HepG2 (cell line): ENCODE data around the gene ZNF292. TPM values are rescaled to one million over a fixed set of nuclear protein-coding genes. Genes with fewer than 3 reads are reported as not detected.
A peak's percentile ranks its signal among the peaks of the same experiment; 100 is the strongest.

Experiments used
- CREM ChIP-seq, 2 experiments: sonication (generic) in 1 of 2; formaldehyde crosslinking in 1 of 2; IDR thresholded peaks; 2 replicates each; pipeline versions ENCODE4 v1.4.0 to v1.6.1; 2016 to 2020; ENCODE audit warnings: antibody characterized with exemption in 1 of 2, mild to moderate bottlenecking in 1 of 2, missing genetic modification reagents in 1 of 2
- FOSL2 ChIP-seq: sonication (generic); formaldehyde crosslinking; IDR thresholded peaks from 2 replicates; pipeline ENCODE4 v1.4.0; 2020; ENCODE audit warnings: missing genetic modification reagents
- HES4 ChIP-seq: sonication (generic); formaldehyde crosslinking; IDR thresholded peaks from 2 replicates; pipeline ENCODE4 v1.9.0; 2021; ENCODE audit warnings: mild to moderate bottlenecking, missing genetic modification reagents, borderline replicate concordance
- ISL2 ChIP-seq: sonication (generic); formaldehyde crosslinking; IDR thresholded peaks from 2 replicates; pipeline ENCODE4 v1.5.0; 2020; ENCODE audit warnings: missing genetic modification reagents
- KAT7 ChIP-seq: IDR thresholded peaks from 2 replicates; pipeline ENCODE4 v1.6.1; 2018; ENCODE audit warnings: borderline replicate concordance, missing compliant biosample characterization
- KIAA2018 ChIP-seq: sonication (generic); formaldehyde crosslinking; IDR thresholded peaks from 2 replicates; pipeline ENCODE4 v1.5.0; 2020; ENCODE audit warnings: mild to moderate bottlenecking, missing genetic modification reagents, borderline replicate concordance
- MBNL3 ChIP-seq: fragments of 250-450 bp; sonication (Bioruptor Pico); conservative IDR thresholded peaks from 2 replicates; pipeline ENCODE4 v1.8.0; 2022; ENCODE audit warnings: mild to moderate bottlenecking, inconsistent platforms
- RFX5 ChIP-seq: IDR thresholded peaks from 2 replicates; pipeline ENCODE4 v1.6.1; 2011; ENCODE audit warnings: low read depth, low read length, improper control_type of control experiment
- RORA ChIP-seq: sonication (generic); formaldehyde crosslinking; IDR thresholded peaks from 2 replicates; pipeline ENCODE4 v1.5.0; 2020; ENCODE audit warnings: mild to moderate bottlenecking, missing genetic modification reagents, moderate library complexity
- SALL2 ChIP-seq: sonication (generic); formaldehyde crosslinking; IDR thresholded peaks from 2 replicates; pipeline ENCODE4 v1.8.1; 2023; ENCODE audit warnings: mild to moderate bottlenecking, missing genetic modification reagents, inconsistent platforms
- SMARCC2 ChIP-seq: fragments of 450-650 bp; IDR thresholded peaks from 2 replicates; pipeline ENCODE4 v1.6.1; 2017; ENCODE audit warnings: antibody characterized with exemption, mild to moderate bottlenecking
- SNAPC2 ChIP-seq: sonication (generic); formaldehyde crosslinking; IDR thresholded peaks from 2 replicates; pipeline ENCODE4 v1.8.1; 2022; ENCODE audit warnings: mild to moderate bottlenecking, missing genetic modification reagents
- SNRNP70 ChIP-seq: fragments of 200-400 bp; formaldehyde crosslinking; IDR thresholded peaks from 2 replicates; pipeline ENCODE4 v1.6.1; 2017; ENCODE audit warnings: mild to moderate bottlenecking, low read depth, low read length, moderate library complexity
- TBL1XR1 ChIP-seq: fragments of 150-350 bp; IDR thresholded peaks from 2 replicates; pipeline ENCODE4 v1.6.1; 2014; ENCODE audit warnings: borderline replicate concordance, low read length; ENCODE audit not compliant: partially characterized antibody
- ZMYM4 ChIP-seq: sonication (generic); formaldehyde crosslinking; IDR thresholded peaks from 2 replicates; pipeline ENCODE4 v1.8.1; 2023; ENCODE audit warnings: mild to moderate bottlenecking, missing genetic modification reagents
- ZNF253 ChIP-seq: sonication (generic); formaldehyde crosslinking; IDR thresholded peaks from 2 replicates; pipeline ENCODE4 v1.8.0; 2022; ENCODE audit warnings: mild to moderate bottlenecking, missing genetic modification reagents, borderline replicate concordance
- ZNF431 ChIP-seq: sonication (generic); formaldehyde crosslinking; IDR thresholded peaks from 2 replicates; pipeline ENCODE4 v1.9.0; 2022; ENCODE audit warnings: missing genetic modification reagents, low read depth, mild to moderate bottlenecking, borderline replicate concordance
- ZNF547 ChIP-seq: sonication (generic); formaldehyde crosslinking; IDR thresholded peaks from 2 replicates; pipeline ENCODE4 v1.5.1; 2020; ENCODE audit warnings: mild to moderate bottlenecking, missing genetic modification reagents
- ZNF773 ChIP-seq: sonication (generic); formaldehyde crosslinking; IDR thresholded peaks from 2 replicates; pipeline ENCODE4 v1.4.0; 2020; ENCODE audit warnings: missing genetic modification reagents, borderline replicate concordance
- ZNF816 ChIP-seq: sonication (generic); formaldehyde crosslinking; IDR thresholded peaks from 2 replicates; pipeline ENCODE4 v1.8.0; 2022; ENCODE audit warnings: missing genetic modification reagents, mild to moderate bottlenecking, borderline replicate concordance
- polyA plus RNA-seq, 8 experiments: library from polyadenylated mRNA; depleted of rRNA in 3 of 8; stranded (reverse) in 7 of 8; unstranded in 1 of 8; fragments of >200 nt; fragmentation: Illumina TruSeq in 4 of 8; extraction: Trizol in 4 of 8; gene quantifications; 2 replicates each; pipeline versions ENCODE4 v1.2.1 to v1.2.3, GENCODE V29; 2011 to 2016; ENCODE audit warnings: low read depth in 4 of 8, missing spikeins in 1 of 8, mixed read lengths in 1 of 8; ENCODE audit not compliant: insufficient read depth in 1 of 8
- total RNA-seq, 5 experiments: library from RNA; depleted of rRNA; stranded (reverse); fragments of >200 nt; fragmentation: Illumina TruSeq; extraction: Trizol; gene quantifications; 2 replicates each; pipeline ENCODE4 v1.2.3, GENCODE V29; 2016; ENCODE audit warnings: low read depth in 1 of 5
- TF ChIP-seq, protein P1 (sequence below): sonication (generic); formaldehyde crosslinking; IDR thresholded peaks from 2 replicates; pipeline ENCODE4 v1.5.0; 2020; ENCODE audit warnings: missing genetic modification reagents, mild to moderate bottlenecking, borderline replicate concordance

ZNF292 gene
- total and polyA plus RNA-seq, 2 of the 13 experiments (the other 11 are each of a cell fraction or from before 2014, with no cell fraction given), result 9.9 to 12.8 TPM

GRCh38 chr6:87154993-87155841 is at the start of gene ZNF292 (continued):
- TF ChIP-seq CREM (IDR thresholded peaks at IDR 0.05) (peak; percentile 54), CREM (CRISPR knock-in tag; IDR thresholded peaks at IDR 0.05) (no peak), SALL2 (CRISPR knock-in tag) (peak; percentile 92), KIAA2018 (no peak), TBL1XR1 (peak; percentile 54), SNRNP70 (no peak), SMARCC2 (no peak), ZNF253 (CRISPR knock-in tag) (peak; percentile 86; the same call in 1 of the 2 replicates), SNAPC2 (CRISPR knock-in tag) (peak; percentile 27; the same call in 1 of the 2 replicates), KAT7 (CRISPR knock-in tag) (peak; percentile 64; the same call in 1 of the 2 replicates), ZNF773 (CRISPR knock-in tag) (peak; percentile 61; the same call in 1 of the 2 replicates), ZNF547 (CRISPR knock-in tag) (peak; percentile 97), ZNF431 (peak; percentile 54; the same call in 1 of the 2 replicates), RORA (no peak), MBNL3 (CRISPR knock-in tag) (0 out of 2 replicates have a peak, but pooled peaks have one; percentile 34), FOSL2 (CRISPR knock-in tag) (peak; percentile 59), ISL2 (CRISPR knock-in tag) (peak; percentile 69), ZMYM4 (CRISPR knock-in tag) (peak; percentile 98), ZNF816 (CRISPR knock-in tag) (0 out of 2 replicates have a peak, but pooled peaks have one; percentile 82), RFX5 (no peak), HES4 (CRISPR knock-in tag) (peak; percentile 82; the same call in 1 of the 2 replicates)
- TF ChIP-seq, protein P1, sequence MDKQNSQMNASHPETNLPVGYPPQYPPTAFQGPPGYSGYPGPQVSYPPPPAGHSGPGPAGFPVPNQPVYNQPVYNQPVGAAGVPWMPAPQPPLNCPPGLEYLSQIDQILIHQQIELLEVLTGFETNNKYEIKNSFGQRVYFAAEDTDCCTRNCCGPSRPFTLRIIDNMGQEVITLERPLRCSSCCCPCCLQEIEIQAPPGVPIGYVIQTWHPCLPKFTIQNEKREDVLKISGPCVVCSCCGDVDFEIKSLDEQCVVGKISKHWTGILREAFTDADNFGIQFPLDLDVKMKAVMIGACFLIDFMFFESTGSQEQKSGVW (CRISPR knock-in tag), result peak; percentile 38; the same call in 1 of the 2 replicates
